Stimulated activated CD4-positive, alpha-beta T cell treated with anti-CD3 and anti-CD28 coated beads, TNF-alpha, amount 100 ng/mL, for 24 hours (primary cell): Measurements from ENCODE around the gene MTG2.

Source experiments
- DNase-seq, 3 experiments: peaks; one replicate each; pipeline ENCODE4 v3.0.0-alpha.2; 2020; ENCODE audit warnings: low read depth in 3 of 3

Gene MTG2

GRCh38 chr20:62162765-62163484, 19.9 kb upstream of the MTG2 start:
- no peak for DNase-seq

GRCh38 chr20:62163485-62163865, 19.4 kb upstream of the MTG2 start:
- DNase-seq = no peak

- DNase-seq = no peak
Measured at GRCh38 chr20:62163986-62164762, 18.7 kb upstream of the MTG2 start.

GRCh38 chr20:62164879-62165761, 17.7 kb upstream of the MTG2 start:
- no peak for DNase-seq

GRCh38 chr20:62165762-62166399, 16.9 kb upstream of the MTG2 start:
- no peak for DNase-seq

- DNase-seq = no peak
Measured at GRCh38 chr20:62167474-62167873, 15.4 kb upstream of the MTG2 start.

- no peak for DNase-seq
Measured at GRCh38 chr20:62168061-62168460, 14.8 kb upstream of the MTG2 start.

- no peak for DNase-seq
Measured at GRCh38 chr20:62168890-62169435, 13.9 kb upstream of the MTG2 start.

- DNase-seq = no peak
Measured at GRCh38 chr20:62170536-62170935, 12.3 kb upstream of the MTG2 start.

GRCh38 chr20:62171245-62171644, 11.6 kb upstream of the MTG2 start:
- no peak for DNase-seq

- no peak for DNase-seq
Measured at GRCh38 chr20:62172666-62173065, 10.2 kb upstream of the MTG2 start.

- no peak for DNase-seq
Measured at GRCh38 chr20:62174021-62174804, 8.6 kb upstream of the MTG2 start.

GRCh38 chr20:62174870-62175624, 7.8 kb upstream of the MTG2 start:
- no peak for DNase-seq

GRCh38 chr20:62175711-62176110, 7.1 kb upstream of the MTG2 start:
- DNase-seq = no peak

GRCh38 chr20:62176866-62177265, 6.0 kb upstream of the MTG2 start:
- DNase-seq = no peak

GRCh38 chr20:62177307-62177706, 5.5 kb upstream of the MTG2 start:
- no peak for DNase-seq

- DNase-seq = no peak
Measured at GRCh38 chr20:62178316-62179161, 4.3 kb upstream of the MTG2 start.

GRCh38 chr20:62179162-62179504, 3.7 kb upstream of the MTG2 start:
- no peak for DNase-seq

- no peak for DNase-seq
Measured at GRCh38 chr20:62181808-62182207, 1.0 kb upstream of the MTG2 start.
